ENCODE results near the gene TMC8.

The TMC8 gene

DNA sequence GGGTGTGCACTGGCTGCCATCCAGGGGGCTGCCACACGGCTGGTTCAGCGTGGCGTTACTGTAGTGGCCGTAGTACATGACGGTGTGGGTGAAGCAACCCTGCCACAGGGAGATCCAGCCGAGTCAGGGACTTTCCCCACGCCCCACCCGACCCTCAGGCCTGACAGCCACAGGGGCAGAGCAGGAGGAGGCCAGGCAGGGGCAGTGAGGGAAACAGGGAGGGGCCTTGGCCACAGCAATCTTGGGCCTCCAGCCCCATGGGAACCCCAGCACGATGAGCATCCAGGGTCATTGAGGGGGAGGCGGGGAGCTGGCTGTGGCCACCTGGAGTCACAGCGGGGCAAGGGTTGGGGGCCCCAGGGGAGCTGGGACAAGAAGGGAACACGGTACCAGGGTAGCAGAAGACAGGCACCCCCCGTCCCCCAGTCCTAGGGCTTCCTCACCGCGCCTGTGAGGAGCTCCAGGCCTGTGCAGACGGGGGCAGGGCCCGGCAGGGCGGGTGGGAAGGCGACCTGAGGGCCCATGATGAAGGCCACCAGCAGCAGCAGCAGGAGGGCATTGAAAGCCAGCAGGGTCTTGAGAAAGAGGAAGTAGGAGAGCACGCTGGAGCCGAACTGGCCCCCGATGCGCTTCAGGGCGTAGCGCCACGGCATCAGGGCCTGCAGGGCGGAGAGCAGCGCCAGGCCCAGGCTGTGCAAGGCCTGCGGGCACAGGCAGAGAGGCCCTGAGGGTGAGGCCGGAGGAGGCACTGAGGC lies 6.3 kb upstream of the TMC8 start:
- peak; percentile 68 for DNase-seq

DNA sequence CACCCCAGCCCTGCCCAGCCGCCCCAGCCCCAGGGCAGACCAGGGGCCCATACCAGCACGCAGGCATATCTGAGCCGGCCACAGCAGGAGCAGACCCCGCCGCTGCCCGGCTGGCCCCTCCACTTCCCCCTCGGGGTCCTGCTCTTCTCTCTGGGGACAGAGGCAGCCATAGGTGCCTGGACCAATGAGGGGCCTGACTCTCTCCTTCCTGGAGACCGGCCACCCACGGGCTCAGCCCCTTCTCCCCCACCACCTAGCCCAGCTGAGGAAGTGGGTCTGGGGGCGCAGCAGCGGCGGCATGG lies 5.8 kb upstream of the TMC8 start:
- no peak for DNase-seq

DNA sequence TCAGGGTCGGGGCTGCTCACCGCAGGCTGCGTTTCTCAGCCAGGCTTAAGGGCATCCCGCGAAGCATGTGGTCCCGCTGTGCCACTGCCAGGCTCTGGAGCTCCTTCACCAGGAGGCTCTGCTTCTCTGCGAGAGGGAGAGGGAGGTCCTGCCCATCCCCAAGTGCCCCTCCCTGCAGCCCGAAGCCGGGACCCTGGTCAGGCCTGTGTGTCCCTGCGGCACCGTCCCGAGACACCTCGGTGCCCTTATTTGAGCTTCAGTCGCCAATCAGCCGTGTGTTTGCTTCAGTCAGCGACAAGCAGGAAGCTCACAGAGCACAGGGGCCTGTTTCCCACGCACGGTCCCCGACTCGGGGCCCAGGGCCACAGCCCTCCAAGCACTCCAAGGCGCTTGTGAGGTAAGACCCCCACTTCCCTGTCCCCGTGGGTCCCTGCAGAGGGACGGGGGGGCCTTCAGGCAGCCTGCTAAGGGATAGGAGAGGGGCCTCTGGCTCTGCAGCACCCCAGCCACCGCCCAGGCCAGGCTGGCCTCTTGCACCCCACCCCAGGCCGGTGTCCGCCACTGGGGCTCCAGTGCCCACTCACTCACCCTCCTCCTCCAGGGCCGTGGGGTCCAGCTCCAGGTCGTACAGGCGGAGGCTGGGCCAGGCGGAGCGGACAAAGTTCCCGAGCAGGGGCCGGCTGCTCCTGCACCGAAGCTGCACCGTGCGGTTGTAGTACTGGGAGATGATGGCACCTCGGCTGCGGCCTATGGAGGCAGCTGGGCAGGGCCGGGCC lies 5.2 kb upstream of the TMC8 start:
- DNase-seq, result no peak

DNA sequence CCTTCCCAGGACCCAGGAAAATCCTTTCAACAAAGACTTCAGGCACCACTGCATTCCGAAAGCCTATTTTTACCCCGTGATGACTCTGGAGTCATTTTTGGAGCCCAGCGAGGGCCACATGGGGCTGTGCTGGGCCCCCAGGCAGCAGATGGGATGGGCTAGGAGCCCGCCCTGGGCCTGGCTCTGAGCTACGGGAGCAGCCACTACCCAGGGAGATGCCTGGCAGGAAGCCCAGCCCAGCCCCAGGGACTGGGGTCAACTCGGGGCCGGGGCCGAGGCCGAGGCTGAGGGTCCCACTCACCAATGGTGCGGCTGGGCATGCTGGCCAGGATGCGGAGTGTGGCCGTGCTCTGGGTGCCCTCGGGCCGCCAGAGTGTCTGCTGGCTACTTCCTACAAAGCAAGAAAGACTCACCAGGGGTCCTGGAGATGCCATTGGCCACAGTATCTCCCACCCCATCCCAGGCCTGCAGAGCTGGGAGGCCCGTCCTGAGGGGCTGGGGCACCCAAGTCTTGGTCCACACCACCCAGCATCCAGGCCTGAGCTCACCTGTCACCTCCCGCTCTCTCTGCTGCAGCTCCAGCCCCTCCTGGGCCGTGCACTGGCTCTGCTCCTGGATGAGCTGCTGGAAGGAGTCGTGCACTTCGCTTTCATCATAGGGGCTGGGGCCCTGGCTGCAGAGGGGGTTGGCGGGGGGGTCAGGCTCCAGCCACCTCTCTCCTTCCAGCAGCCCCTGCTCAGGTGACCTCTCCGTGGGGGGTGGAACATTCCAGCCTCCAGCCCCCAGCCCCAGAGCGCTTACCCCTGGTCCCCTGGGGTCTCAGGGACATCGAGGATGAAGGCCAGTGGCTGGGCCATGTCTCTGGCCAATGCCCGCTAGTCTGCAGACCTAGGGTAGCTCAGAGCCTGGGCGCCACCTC lies 4.3 kb upstream of the TMC8 start:
- no peak for DNase-seq

DNA sequence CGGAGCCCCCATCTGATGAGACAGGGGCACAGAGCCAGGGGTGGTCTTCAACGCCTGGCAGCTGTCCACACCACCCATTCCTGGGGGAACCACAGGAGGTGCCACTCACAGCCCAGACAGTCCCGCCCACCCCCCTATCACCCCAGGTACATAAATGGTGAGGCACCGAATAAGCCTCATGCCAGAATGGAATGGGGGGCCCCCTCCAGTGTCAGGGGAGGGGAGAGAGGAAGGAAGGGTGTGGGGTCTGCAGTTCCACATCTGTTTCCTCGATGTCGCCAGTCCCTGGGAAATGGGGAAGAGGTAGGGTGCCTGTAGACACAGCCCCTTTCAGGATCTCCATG lies 3.7 kb upstream of the TMC8 start:
- DNase-seq, result no peak

DNA sequence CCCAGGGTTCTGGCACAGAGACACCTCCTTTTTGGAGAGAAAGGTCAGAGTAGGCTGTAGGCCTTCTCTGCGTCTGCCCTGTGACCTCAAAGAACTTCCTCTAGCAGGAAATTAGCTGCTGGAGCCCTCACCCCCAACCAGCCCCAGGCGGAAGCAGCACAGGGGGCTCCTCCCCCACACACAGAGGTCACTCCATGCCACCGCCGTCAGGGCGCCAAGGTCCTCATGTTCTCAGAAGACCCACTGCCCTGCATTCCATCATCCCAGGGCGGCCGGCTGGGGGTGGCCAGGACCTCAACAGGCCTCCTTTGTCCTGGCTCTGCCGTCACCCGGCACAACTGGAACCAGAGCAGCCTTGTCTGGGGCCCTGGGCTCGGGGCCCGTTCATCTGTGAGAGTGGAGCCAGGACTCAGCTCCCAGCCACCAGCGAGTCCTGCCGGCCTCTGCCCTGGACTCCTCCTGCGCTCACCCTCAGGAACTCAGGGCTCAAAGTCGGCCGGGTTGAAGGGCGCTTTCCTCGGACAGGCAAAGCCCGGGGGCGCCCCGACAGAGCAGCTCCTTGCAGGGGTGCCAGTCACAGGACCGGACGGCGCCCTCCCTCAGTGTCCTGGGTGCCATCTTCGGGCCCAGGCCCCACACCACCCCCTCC lies 3.2 kb upstream of the TMC8 start:
- peak; percentile 71 for DNase-seq

DNA sequence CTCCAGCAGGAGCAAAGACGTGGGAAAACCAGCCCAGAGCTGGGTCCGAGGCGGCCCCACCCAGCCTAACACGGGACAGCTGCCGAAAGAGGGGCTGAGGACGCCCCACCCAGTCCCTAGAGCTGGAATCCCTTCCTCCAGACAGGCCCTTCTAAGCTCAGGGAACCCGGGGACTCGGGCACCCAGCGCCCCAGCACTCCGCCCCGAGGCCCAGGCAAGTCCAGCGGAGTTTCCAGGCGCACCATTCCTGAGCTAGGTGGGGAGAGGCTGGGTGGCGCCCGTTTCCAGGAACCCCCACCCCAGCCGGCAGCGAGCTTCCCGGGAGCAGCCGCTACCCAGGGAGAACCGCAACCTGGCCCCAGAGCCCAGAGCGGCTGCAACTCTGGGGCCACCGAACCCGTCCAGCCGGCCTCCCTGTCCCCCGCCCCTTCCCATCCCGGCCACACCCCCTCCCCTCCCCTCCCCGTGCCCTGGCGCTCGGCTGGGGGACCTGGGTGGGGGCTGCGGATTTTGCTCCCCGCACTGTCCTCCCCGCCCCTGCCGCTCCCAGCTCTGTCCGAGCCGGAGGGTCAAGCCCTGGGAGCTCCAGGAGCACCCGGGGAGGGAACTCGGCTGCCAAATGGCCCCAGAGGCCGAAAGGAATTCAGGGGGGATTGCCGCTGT lies 2.6 kb upstream of the TMC8 start:
- DNase-seq, result no peak

DNA sequence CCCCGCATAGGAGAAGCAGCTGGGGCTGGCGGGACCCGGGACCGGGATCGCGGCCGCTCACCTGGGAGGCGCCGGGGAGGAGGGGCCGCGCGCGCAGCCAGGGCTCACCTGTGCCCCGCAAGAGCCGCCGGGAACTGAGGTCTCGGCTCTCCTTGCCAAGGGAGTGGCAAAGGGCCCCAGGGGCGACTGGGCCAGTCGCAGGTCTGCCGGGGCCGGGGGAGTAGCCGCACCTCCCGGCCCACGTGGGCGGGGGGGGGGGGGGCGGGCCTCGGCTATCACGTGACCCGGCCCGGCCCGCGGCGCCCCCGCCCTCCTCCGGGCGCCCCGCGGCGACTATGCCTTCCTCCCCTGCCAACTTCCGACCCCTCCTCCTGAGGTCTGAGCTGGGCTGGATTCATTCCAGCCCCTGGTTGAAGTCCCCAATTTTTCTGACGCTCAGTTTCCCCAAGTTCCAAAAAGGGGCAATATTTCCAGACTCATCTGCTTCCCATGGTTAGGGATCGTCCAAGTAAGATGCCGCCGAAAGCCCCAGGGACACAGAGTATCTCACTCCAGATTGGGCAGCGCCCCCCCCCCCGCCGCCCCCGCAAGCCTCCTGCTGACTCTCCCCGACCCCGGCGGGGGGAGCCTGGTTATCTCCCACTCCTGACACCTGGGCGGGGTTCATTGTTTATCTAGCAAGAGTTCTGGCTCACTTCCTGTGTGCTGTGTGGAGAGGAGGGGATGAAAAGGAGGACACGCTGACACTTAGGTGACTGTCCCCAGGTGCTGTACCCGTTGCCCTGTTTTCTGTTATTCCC lies 1.8 kb upstream of the TMC8 start, which contains the start of gene TMC6:
Gene TMC6 (minus strand): TSS at position 205 of the 800 bp plus-strand sequence. CDS start 1,923 bp downstream, outside the sequence.
- DNase-seq, result peak; percentile 73

DNA sequence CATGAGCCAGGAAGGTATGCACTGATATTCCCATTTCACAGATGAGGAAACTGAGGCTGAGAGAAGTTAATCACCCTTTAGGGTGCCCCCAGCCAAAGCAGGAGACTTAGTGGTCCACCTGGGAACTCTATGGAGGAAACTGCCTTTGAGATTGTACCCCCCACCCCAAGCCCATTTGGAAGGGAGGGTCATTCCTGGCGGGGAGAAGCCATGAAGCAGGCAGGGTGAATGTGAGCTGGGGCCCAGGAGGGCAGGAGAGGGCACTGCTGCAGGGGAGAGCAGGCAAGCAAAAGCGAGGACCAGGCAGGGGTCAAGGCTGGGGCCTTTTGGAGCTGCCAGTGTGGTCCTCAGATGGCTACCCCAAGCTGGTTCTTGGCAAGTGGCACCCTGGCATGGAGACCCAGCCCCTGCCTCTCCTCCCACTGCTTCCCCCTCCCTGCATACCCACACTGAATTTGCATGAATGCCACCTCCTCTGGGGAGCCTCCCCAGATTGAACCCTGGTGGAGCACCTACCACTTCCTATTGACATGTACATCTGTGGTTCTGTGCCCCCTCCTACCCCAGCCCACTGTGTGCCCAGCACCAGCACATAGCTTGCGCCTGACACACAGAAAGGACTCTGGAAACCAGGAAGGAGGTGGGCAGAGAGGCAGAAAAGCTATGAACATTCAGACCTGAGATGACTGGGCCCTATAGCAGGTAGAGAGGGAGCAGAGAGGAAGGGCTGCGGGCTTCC lies 1.1 kb upstream of the TMC8 start:
- DNase-seq, result peak; percentile 48

DNA sequence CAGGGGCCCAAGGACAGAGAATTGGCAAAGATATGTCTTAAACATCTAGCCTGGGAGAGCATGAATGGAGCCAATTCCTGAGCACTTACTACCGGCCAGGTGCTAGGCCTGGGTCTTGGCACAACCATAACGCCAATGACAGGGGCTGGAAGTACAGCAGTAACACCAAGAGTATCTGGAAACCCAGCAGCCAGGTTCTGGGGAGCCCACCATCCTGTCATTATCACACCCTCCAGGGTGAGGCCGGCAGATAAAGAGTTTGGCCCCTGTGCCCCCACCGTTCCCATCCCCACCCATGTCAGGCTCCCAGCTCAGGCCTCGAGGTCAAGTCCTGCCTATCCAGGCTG lies 508 bp upstream of the TMC8 start:
- DNase-seq, result no peak

DNA sequence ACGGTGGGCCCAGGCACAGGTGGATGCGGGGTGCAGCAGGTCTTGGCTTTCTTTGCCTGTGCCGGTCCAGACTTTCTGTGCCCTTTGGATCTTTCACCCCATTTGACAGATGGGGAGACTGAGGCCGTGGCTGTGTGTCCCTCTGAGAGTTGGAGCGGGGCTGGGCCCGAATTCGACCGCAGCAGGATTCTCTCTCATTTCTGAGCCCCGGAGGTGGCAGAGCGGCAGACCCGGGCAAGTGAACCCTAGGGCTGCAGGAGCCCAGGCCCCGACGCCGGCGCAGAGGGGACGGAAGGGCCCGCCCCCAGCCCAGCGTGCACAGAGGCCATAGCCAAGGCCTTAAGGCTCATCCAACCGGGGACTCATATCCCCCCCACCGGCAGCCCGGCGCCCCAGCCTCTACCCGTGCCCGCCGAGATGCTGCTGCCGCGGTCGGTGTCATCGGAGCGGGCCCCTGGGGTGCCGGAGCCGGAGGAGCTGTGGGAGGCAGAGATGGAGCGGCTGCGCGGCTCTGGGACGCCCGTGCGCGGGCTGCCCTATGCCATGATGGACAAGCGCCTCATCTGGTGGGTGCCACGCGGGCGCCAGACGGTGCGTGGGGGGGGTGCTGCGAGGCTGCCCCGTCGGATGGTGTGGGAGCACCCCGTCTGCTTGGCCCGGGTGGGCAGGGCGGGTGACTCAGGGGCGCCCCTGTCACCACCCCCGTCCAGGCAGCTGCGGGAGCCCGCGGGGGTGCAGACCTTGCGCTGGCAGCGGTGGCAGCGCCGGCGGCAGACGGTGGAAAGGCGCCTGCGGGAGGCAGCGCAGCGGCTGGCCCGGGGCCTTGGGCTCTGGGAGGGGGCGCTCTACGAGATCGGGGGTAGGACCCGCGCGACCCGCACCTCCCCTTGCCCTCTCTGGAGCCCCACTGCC lies 857 bp downstream of the TMC8 start:
- no peak for DNase-seq

DNA sequence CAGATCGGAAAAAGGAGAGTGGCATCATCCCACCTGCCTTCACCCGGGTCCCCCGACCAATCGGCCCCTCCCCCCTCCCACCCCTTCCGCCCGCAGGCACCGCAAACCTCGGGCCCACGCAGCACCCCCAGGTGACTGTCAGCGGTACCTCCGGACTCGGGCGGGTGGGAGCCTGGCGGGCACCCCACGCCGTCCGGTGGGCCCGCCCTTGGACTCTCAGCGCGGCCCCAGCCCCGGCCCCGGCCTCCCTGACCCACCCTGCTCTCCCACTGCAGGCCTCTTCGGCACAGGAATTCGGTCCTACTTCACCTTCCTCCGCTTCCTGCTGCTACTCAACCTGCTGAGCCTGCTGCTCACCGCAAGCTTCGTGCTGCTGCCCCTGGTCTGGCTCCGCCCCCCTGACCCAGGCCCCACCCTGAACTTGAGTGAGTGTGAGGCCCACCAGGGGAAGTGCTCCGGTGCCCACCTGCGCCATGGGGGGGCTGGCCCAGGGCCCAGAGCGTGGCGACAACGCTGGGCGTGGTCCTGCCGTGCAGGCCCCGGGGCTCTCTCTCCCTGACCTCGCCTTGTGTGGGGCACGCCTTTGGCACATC lies 1.6 kb downstream of the TMC8 start:
- DNase-seq, result peak; percentile 88

DNA sequence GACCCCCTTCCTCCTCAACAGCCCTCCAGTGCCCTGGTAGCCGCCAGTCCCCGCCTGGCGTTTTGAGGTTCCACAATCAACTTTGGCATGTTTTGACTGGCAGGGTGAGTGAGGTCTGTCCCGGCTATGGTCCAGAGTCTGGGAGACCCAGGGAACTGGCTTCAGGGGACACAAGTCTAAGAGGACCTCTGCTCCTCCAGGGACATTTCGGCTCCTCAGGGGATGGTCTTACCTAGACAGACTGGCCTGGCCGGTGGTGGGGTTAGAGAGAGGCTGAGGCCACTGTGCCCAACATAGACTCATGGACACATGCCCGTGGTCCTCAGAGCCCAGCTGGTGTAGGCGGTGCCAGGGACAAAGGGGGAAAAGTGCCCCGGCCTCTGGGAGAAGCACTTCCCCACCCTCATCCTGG lies 2.2 kb downstream of the TMC8 start:
- DNase-seq, result no peak

DNA sequence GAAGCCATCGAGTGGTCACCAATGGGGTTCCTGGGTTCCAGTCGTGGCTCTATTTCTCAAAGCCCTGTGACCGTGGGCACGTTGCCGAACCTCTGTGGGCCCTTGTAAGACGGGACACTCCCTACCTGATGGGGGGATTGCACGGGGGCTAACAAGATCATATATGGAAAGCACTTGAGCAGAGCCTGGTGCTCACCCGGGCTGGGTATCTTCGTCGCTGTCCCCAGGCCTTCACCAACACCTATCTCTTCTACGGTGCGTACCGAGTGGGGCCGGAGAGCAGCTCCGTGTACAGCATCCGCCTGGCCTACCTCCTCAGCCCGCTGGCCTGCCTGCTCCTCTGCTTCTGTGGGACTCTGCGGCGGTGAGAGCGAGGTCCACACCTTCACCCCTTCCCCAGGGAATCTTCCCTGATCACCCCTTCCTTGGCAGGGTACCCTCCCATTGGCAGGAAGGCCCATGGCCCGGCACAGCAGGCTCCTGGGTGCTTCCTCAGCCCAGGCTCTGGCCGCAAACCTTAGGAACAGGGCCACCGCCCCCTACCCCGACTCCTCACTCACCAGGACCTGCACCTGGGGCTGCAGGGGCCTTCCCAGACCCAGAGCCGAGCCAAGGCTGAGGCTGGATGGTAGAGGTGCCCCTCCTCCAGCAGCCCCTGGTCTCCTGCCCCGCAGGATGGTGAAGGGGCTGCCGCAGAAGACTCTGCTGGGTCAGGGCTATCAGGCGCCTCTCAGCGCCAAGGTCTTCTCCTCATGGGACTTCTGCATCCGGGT lies 2.8 kb downstream of the TMC8 start:
- DNase-seq, result no peak

DNA sequence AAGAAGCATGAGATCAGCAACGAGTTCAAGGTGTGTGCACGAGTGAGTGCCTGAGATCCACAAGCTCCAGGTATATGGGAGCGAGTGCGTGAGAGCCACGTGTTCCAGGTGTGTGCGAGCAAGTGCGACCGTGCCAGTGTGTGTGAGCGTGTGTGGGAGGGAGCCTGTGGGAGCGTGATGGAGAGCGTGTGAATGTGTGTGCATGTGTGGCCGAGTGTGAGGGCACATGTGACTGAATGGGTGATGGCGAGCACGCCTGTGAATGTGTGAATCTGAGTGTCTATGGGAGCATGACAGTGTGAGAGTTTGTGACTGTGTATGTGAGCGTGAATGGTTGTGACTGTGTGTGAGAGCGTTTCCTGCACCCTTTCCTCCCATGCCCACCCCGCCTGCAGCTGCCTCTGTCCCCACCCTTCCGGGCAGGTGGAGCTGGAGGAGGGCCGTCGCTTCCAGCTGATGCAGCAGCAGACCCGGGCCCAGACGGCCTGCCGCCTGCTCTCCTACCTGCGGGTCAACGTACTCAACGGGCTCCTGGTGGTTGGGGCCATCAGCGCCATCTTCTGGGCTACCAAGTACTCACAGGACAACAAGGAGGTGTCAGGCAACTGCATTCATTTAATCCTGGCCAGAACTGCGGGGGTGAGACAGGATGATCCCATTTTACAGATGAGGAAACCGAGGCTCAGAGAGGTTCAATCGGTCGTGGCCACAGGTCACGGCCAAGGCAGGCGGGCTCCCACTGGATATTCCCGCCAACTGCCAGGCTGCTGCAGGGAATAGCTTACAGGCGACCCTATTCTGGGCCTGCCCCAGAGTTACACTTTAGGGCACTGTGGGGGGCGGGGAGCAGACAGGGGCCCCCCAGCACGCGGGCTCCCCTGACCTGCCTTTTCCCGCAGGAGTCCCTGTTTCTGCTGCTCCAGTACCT lies 3.7 kb downstream of the TMC8 start:
- peak; percentile 86 for DNase-seq

DNA sequence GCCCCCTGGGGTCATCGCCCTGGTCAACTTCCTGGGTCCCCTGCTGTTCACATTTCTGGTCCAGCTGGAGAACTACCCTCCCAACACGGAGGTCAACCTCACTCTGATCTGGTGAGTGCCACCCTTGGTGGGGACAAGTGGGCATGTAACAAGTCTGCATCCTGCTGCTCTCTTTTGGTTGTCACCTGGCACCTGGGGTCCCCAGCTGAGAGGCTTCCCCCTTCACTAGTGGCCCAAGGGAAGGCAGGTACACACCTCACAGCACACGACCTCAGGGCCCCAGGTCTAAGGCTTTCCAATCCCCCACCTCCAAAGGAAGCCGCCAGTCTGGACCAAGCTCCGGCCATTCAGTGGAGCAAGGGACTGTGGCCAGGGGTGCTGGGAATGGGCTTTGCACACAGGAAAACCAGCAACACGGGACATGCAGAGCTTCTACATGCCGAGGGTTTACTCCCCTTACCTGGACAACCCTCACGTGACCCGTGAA lies 4.4 kb downstream of the TMC8 start:
- no peak for DNase-seq

DNA sequence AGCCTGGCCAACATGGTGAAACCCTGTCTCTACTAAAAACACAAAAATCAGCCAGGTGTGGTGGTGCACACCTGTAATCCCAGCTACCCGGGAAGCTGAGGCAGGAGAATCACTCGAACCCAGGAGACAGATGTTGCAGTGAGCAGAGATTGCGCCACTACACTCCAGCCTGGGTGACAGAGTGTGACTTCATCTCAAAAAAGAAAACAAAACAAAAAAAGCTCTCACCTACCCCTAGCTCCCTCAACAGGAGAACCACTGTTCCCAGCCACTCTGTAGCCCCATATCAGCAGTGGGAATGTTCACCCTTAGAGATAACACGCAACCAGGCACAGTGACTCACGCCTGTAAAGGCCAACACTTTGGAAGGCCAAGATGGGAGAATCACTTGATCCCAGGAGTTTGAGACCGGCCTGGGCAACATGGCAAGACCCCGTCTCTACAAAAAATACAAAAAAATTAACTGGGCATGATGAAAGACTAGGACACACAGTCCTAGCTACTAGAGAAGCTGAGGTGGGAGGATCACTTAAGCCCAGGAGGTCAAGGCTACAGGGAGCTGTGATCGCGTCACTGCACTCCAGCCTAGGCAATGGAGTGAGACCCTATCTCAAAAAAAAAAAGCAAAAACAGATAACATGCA lies 5.4 kb downstream of the TMC8 start:
- DNase-seq, result no peak

Measured in CD4-positive, alpha-beta T cell treated with Interferon gamma for 1 hour (primary cell).